ENCODE data around the gene DLGAP4.

Gene DLGAP4

DNA sequence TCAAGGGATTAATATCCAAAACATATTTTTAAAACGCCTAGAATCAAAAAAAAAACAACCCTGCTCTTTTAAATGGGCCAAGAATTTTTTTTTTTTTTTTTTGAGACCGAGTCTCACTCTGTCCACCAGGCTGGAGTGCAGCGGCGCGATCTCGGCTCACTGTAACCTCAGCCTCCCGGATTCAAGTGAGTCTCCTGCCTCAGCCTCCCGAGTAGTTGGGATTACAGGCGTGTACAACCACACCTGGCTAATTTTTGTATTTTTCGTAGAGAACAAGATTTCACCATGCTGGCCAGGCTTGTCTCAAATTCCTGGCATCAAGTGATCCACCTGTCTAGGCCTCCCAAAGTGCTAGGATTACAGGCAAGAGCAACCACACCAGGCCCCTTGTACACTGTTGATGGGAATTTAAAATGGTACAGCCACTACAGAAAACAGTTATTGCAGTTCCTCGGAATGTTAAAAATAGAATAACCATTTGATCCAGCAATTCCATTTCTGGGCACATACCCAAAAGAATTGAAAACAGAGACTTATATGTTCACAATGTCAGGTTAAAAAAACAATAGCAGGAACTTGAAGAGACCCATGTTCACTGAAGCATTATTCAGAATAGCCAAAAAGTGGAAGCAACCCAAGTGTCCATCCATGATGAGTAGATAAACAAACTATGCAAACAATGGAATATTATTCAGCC, 232.0 kb downstream of the DLGAP4 start:
- no peaks in the 10 kb centered on the region for H3K36me3 ChIP-seq (ENCODE audit: control insufficient read depth, insufficient read depth, low read length)
- no peak overlapping the region for H3K27ac ChIP-seq (ENCODE audit: insufficient read depth, low read depth, low read length, poor library complexity, severe bottlenecking)
- H3K9me3 ChIP-seq (ENCODE audit: control insufficient read depth, low read length): no peaks in the 10 kb centered on the region
- peaks cover 5% of the 10 kb centered on the region for H3K27me3 ChIP-seq (ENCODE audit: control insufficient read depth, insufficient read depth, low read length, poor library complexity, severe bottlenecking)
- H3K4me3 ChIP-seq (ENCODE audit: insufficient read depth, low read depth, low read length): no peak overlapping the region
- 88 to 96% methylated on average over 11 of the region's 11 CpGs for WGBS, 2 experiments
- peaks cover 17% of the 10 kb centered on the region for H3K4me1 ChIP-seq (ENCODE audit: control insufficient read depth, insufficient read depth, low read length)

- H3K36me3 ChIP-seq (ENCODE audit: control insufficient read depth, insufficient read depth, low read length): no peaks in the 10 kb centered on the region
- H3K9me3 ChIP-seq (ENCODE audit: control insufficient read depth, low read length): no peaks in the 10 kb centered on the region
- WGBS, 2 experiments: 25 to 26% methylated on average over 41 of the region's 41 CpGs
- H3K27ac ChIP-seq (ENCODE audit: insufficient read depth, low read depth, low read length, poor library complexity, severe bottlenecking): no peak overlapping the region
- H3K27me3 ChIP-seq (ENCODE audit: control insufficient read depth, insufficient read depth, low read length, poor library complexity, severe bottlenecking): peaks cover 5% of the 10 kb centered on the region
- H3K4me1 ChIP-seq (ENCODE audit: control insufficient read depth, insufficient read depth, low read length): peaks cover 28% of the 10 kb centered on the region
- H3K4me3 ChIP-seq (ENCODE audit: insufficient read depth, low read depth, low read length): peak overlapping the region; percentile 76
Observed at GRCh38 chr20:36540551-36541211, 234.5 kb downstream of the DLGAP4 start.

- Histone ChIP-seq H3K27me3 (ENCODE audit: control insufficient read depth, insufficient read depth, low read length, poor library complexity, severe bottlenecking) (peaks cover 5% of the 10 kb centered on the region), H3K4me3 (ENCODE audit: insufficient read depth, low read depth, low read length) (peak within 1 kb of the TSS; percentile 76), H3K9me3 (ENCODE audit: control insufficient read depth, low read length) (no peaks in the 10 kb centered on the region), H3K27ac (ENCODE audit: insufficient read depth, low read depth, low read length, poor library complexity, severe bottlenecking) (peak within 1 kb of the TSS; percentile 8), H3K4me1 (ENCODE audit: control insufficient read depth, insufficient read depth, low read length) (peaks cover 28% of the 10 kb centered on the region), H3K36me3 (ENCODE audit: control insufficient read depth, insufficient read depth, low read length) (no peaks in the 10 kb centered on the region)
- 2 to 3% methylated on average over 41 of the region's 41 CpGs for WGBS, 2 experiments
Observed at GRCh38 chr20:36541227-36541767, 235.2 kb downstream of the DLGAP4 start, which contains the start of gene MYL9. TSS of gene MYL9 (plus strand) at chr20:36541519. CDS start at chr20:36544885, 3,366 bp downstream.

- Histone ChIP-seq H3K4me1 (ENCODE audit: control insufficient read depth, insufficient read depth, low read length) (peaks cover 28% of the 10 kb centered on the region), H3K36me3 (ENCODE audit: control insufficient read depth, insufficient read depth, low read length) (no peaks in the 10 kb centered on the region), H3K9me3 (ENCODE audit: control insufficient read depth, low read length) (no peaks in the 10 kb centered on the region), H3K27me3 (ENCODE audit: control insufficient read depth, insufficient read depth, low read length, poor library complexity, severe bottlenecking) (peaks cover 5% of the 10 kb centered on the region), H3K4me3 (ENCODE audit: insufficient read depth, low read depth, low read length) (peak overlapping the region; percentile 76), H3K27ac (ENCODE audit: insufficient read depth, low read depth, low read length, poor library complexity, severe bottlenecking) (peak overlapping the region; percentile 8)
- WGBS, 2 experiments: 15 to 16% methylated on average over 14 of the region's 14 CpGs
Observed at GRCh38 chr20:36541768-36542488, 235.8 kb downstream of the DLGAP4 start.

DNA sequence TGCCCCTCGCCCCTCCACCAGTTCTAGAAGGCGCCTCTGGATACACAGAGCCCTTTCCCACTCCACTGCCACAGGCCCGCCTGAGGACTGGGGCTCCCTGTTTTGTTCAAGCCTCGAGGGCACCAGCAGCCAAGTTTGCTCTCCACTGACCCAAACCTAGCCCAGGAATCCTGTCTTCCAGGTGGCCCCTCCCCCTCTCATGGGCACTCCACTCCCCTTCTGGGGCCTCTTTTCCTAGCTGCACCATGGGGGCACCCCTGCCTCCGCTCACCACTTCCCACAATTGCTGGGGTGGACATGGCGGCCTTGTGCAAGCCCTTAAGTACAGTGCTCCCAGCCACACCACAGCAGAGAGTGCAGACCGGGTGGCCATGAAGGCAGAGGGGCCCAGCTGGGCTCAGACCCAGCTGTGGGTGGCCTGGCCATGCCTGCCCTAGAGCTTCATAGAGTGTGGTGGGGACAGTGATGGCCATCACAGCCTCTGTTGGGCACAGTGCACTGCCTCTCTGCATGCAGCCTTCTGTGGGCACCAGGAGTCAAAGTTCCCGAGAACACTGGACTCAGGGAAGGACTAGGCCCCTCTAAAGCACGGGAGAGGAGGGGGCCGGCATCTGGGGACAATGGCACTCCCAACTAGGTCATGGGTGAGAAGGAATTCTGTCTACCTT, 236.5 kb downstream of the DLGAP4 start:
- WGBS, 2 experiments: 85 to 86% methylated on average over 10 of the region's 10 CpGs
- no peaks in the 10 kb centered on the region for H3K9me3 ChIP-seq (ENCODE audit: control insufficient read depth, low read length)
- H3K4me3 ChIP-seq (ENCODE audit: insufficient read depth, low read depth, low read length): peak overlapping the region; percentile 76

GRCh38 chr20:36543184-36544133, 237.3 kb downstream of the DLGAP4 start:
- Histone ChIP-seq H3K27ac (ENCODE audit: insufficient read depth, low read depth, low read length, poor library complexity, severe bottlenecking) (no peak overlapping the region), H3K4me1 (ENCODE audit: control insufficient read depth, insufficient read depth, low read length) (peaks cover 28% of the 10 kb centered on the region), H3K27me3 (ENCODE audit: control insufficient read depth, insufficient read depth, low read length, poor library complexity, severe bottlenecking) (peaks cover 5% of the 10 kb centered on the region), H3K9me3 (ENCODE audit: control insufficient read depth, low read length) (no peaks in the 10 kb centered on the region), H3K36me3 (ENCODE audit: control insufficient read depth, insufficient read depth, low read length) (no peaks in the 10 kb centered on the region), H3K4me3 (ENCODE audit: insufficient read depth, low read depth, low read length) (peak overlapping the region; percentile 10)
- 93 to 94% methylated on average over 14 of the region's 14 CpGs for WGBS, 2 experiments

More for the DNA sequence above, 236.5 kb downstream of the DLGAP4 start:
- Histone ChIP-seq H3K27ac (ENCODE audit: insufficient read depth, low read depth, low read length, poor library complexity, severe bottlenecking) (no peak overlapping the region), H3K4me1 (ENCODE audit: control insufficient read depth, insufficient read depth, low read length) (peaks cover 28% of the 10 kb centered on the region), H3K27me3 (ENCODE audit: control insufficient read depth, insufficient read depth, low read length, poor library complexity, severe bottlenecking) (peaks cover 5% of the 10 kb centered on the region), H3K36me3 (ENCODE audit: control insufficient read depth, insufficient read depth, low read length) (no peaks in the 10 kb centered on the region)

GRCh38 chr20:36544134-36545018, 238.2 kb downstream of the DLGAP4 start:
- Histone ChIP-seq H3K4me1 (ENCODE audit: control insufficient read depth, insufficient read depth, low read length) (peaks cover 28% of the 10 kb centered on the region), H3K9me3 (ENCODE audit: control insufficient read depth, low read length) (no peaks in the 10 kb centered on the region), H3K36me3 (ENCODE audit: control insufficient read depth, insufficient read depth, low read length) (no peaks in the 10 kb centered on the region), H3K27ac (ENCODE audit: insufficient read depth, low read depth, low read length, poor library complexity, severe bottlenecking) (no peak overlapping the region), H3K4me3 (ENCODE audit: insufficient read depth, low read depth, low read length) (no peak overlapping the region), H3K27me3 (ENCODE audit: control insufficient read depth, insufficient read depth, low read length, poor library complexity, severe bottlenecking) (peaks cover 5% of the 10 kb centered on the region)
- 92 to 93% methylated on average over 15 of the region's 15 CpGs for whole genome bisulfite sequencing, 2 experiments

- H3K4me3 ChIP-seq (ENCODE audit: insufficient read depth, low read depth, low read length): no peak overlapping the region
- H3K27me3 ChIP-seq (ENCODE audit: control insufficient read depth, insufficient read depth, low read length, poor library complexity, severe bottlenecking): no peaks in the 10 kb centered on the region
- WGBS, 2 experiments: 91 to 94% methylated on average over 14 of the region's 14 CpGs
- no peaks in the 10 kb centered on the region for H3K9me3 ChIP-seq (ENCODE audit: control insufficient read depth, low read length)
- H3K27ac ChIP-seq (ENCODE audit: insufficient read depth, low read depth, low read length, poor library complexity, severe bottlenecking): no peak overlapping the region
- H3K36me3 ChIP-seq (ENCODE audit: control insufficient read depth, insufficient read depth, low read length): no peaks in the 10 kb centered on the region
- peaks cover 22% of the 10 kb centered on the region for H3K4me1 ChIP-seq (ENCODE audit: control insufficient read depth, insufficient read depth, low read length)
Observed at GRCh38 chr20:36546111-36546736, 240.1 kb downstream of the DLGAP4 start.
